K562 (cell line): Measurements from ENCODE around the gene PITX1. TPM values are rescaled to one million over a fixed set of nuclear protein-coding genes. Genes with fewer than 3 reads are reported as not detected.

Source experiments
- ATAC-seq: fragments of 200-7000 bp; cut with Tn5 transposase; 3 replicates; pipeline ENCODE4 v1.9.1; 2020; ENCODE audit warnings: moderate library complexity
- BruUV-seq: library from RNA; stranded (reverse); fragments of 400-500 nt; replicated peaks from 2 replicates; lab custom pipeline; 2021; lab: Mats Ljungman, UMichigan
- CTCF ChIA-PET: fragments of 300-600 bp; formaldehyde crosslinking; extraction: SDS; loops from one replicate; lab custom pipeline; 2021; ENCODE audit warnings: low intra/inter-chr PET ratio; lab: Yijun Ruan, JAX
- POLR2A ChIA-PET: fragments of 300-600, 350-650 bp; sonication (Branson Sonifier 250); formaldehyde crosslinking; extraction: SDS; loops from one replicate; lab custom pipeline; 2021; ENCODE audit warnings: antibody characterized with exemption, inconsistent platforms; lab: Yijun Ruan, JAX
- DNase-seq, 4 experiments: peaks; one replicate each; pipeline versions ENCODE4 v3.0.0 to v3.0.0-alpha.2; 2011 to 2018; ENCODE audit warnings: low spot score in 3 of 4, mixed read lengths in 3 of 4; ENCODE audit errors: extremely low read depth in 1 of 4
- FAIRE-seq: peaks from 2 replicates; lab custom pipeline; 2011; peaks lifted over from hg19 to GRCh38; lab: Jason Lieb, UNC
- H2AFZ ChIP-seq: 2 replicates; pipeline ENCODE4 v1.6.0; 2011; ENCODE audit warnings: low read depth, low read length, control low read depth, inconsistent platforms
- H3K27ac ChIP-seq: fragments of 200-600 bp; 3 replicates; pipeline ENCODE4 v1.8.0; 2011; ENCODE audit warnings: low read depth, mild to moderate bottlenecking, control low read depth, inconsistent platforms, low read length, moderate library complexity, mixed read lengths; ENCODE audit errors: extremely low read depth
- H3K27me3 ChIP-seq, 2 experiments: fragments of 300-600 bp in 1 of 2; 2 replicates in 1 of 2; 3 replicates in 1 of 2; pipeline versions ENCODE4 v1.6.0 to v1.8.0; 2011; ENCODE audit warnings: inconsistent platforms in 2 of 2, low read length in 2 of 2, mild to moderate bottlenecking in 1 of 2, mixed read lengths in 1 of 2, moderate library complexity in 1 of 2; ENCODE audit not compliant: control insufficient read depth in 2 of 2, insufficient read depth in 2 of 2
- H3K36me3 ChIP-seq: fragments of 300-600 bp; 3 replicates; pipeline ENCODE4 v1.8.0; 2011; ENCODE audit warnings: mild to moderate bottlenecking, low read length, inconsistent platforms; ENCODE audit not compliant: control insufficient read depth, insufficient read depth
- H3K4me1 ChIP-seq, 2 experiments: fragments of 200-600 bp in 1 of 2; replicated peaks in 1 of 2; 2 replicates in 1 of 2; 3 replicates in 1 of 2; pipeline versions ENCODE4 v1.5.1 to v1.8.0; 2011; ENCODE audit warnings: inconsistent platforms in 2 of 2, low read length in 2 of 2, mild to moderate bottlenecking in 1 of 2, mixed read lengths in 1 of 2, moderate library complexity in 1 of 2; ENCODE audit not compliant: control insufficient read depth in 2 of 2, insufficient read depth in 2 of 2
- H3K4me2 ChIP-seq: 2 replicates; pipeline ENCODE4 v1.6.1; 2011; ENCODE audit warnings: low read length, control low read depth, inconsistent platforms, mixed read lengths; ENCODE audit not compliant: insufficient read depth
- H3K4me3 ChIP-seq: fragments of 200-600 bp; sonication (generic), shearing (Covaris generic); 2 replicates; pipeline ENCODE4 v1.5.1; 2016; ENCODE audit warnings: control low read depth, inconsistent platforms
- H3K79me2 ChIP-seq: fragments of 200-600 bp; 3 replicates; pipeline ENCODE4 v1.8.0; 2011; ENCODE audit warnings: low read length, inconsistent platforms; ENCODE audit not compliant: control insufficient read depth, insufficient read depth
- H3K9ac ChIP-seq, 2 experiments: 2 replicates each; pipeline versions ENCODE4 v1.6.0 to v1.6.1; 2011; ENCODE audit warnings: low read depth in 2 of 2, low read length in 2 of 2, control low read depth in 1 of 2, inconsistent platforms in 1 of 2, mild to moderate bottlenecking in 1 of 2, mixed read lengths in 1 of 2; ENCODE audit not compliant: insufficient read depth in 1 of 2
- H3K9me1 ChIP-seq: one replicate; pipeline ENCODE4 v1.6.0; 2011; ENCODE audit warnings: inconsistent platforms, mild to moderate bottlenecking, low read length, moderate library complexity; ENCODE audit not compliant: control insufficient read depth, insufficient read depth
- H3K9me3 ChIP-seq: replicated peaks from 2 replicates; pipeline ENCODE4 v1.5.1; 2011; ENCODE audit warnings: low read depth, low read length, inconsistent platforms; ENCODE audit not compliant: control insufficient read depth, insufficient read depth
- H4K20me1 ChIP-seq: replicated peaks from 2 replicates; pipeline ENCODE4 v1.6.1; 2011; ENCODE audit warnings: low read length, inconsistent platforms, mixed read lengths; ENCODE audit not compliant: control insufficient read depth, insufficient read depth
- CSDE1 ChIP-seq, 2 experiments: fragments of 450-650 bp; IDR thresholded peaks; 2 replicates each; pipeline ENCODE4 v1.6.1; 2016; ENCODE audit warnings: mild to moderate bottlenecking in 1 of 2
- NR1H2 ChIP-seq: sonication (generic); formaldehyde crosslinking; IDR thresholded peaks from 2 replicates; pipeline ENCODE4 v1.4.0; 2020; ENCODE audit warnings: mild to moderate bottlenecking, missing genetic modification reagents
- PCBP1 ChIP-seq: fragments of 200-400 bp; formaldehyde crosslinking; IDR thresholded peaks from 2 replicates; pipeline ENCODE4 v1.6.1; 2018; ENCODE audit warnings: mild to moderate bottlenecking, low read depth, low read length; ENCODE audit not compliant: poor library complexity, severe bottlenecking
- RCOR1 ChIP-seq, 2 experiments: IDR thresholded peaks; 2 replicates each; pipeline ENCODE4 v1.6.1; 2012; ENCODE audit warnings: low read depth in 2 of 2, low read length in 2 of 2, borderline replicate concordance in 1 of 2, improper control_type of control experiment in 1 of 2
- RFX1 ChIP-seq: fragments of 450-650 bp; IDR thresholded peaks from 2 replicates; pipeline ENCODE4 v1.6.1; 2016; ENCODE audit warnings: mild to moderate bottlenecking, moderate library complexity
- SMAD1 ChIP-seq: fragments of 150-350 bp; IDR thresholded peaks from 2 replicates; pipeline ENCODE4 v1.6.1; 2014; ENCODE audit warnings: low read length, low read depth; ENCODE audit not compliant: partially characterized antibody
- SMARCB1 ChIP-seq: IDR thresholded peaks from 2 replicates; pipeline ENCODE4 v1.6.1; 2011; ENCODE audit warnings: improper control_type of control experiment, low read depth; ENCODE audit not compliant: insufficient read length
- TEAD4 ChIP-seq, 2 experiments: sonication (generic) in 1 of 2; formaldehyde crosslinking in 1 of 2; IDR thresholded peaks; 2 replicates each; pipeline versions ENCODE4 v1.6.1 to v1.8.0; 2012 to 2022; ENCODE audit warnings: borderline replicate concordance in 1 of 2, inconsistent platforms in 1 of 2, low read length in 1 of 2, mild to moderate bottlenecking in 1 of 2, missing genetic modification reagents in 1 of 2
- ZNF3 ChIP-seq: fragments of 250-450 bp; sonication (Bioruptor Pico); IDR thresholded peaks from 2 replicates; pipeline ENCODE4 v1.5.0; 2021; ENCODE audit warnings: mild to moderate bottlenecking, moderate library complexity
- ZNF408 ChIP-seq: fragments of 250-450 bp; sonication (Bioruptor Pico); IDR thresholded peaks from 2 replicates; pipeline ENCODE4 v1.4.0; 2020; ENCODE audit warnings: low read depth, mild to moderate bottlenecking, moderate library complexity
- WGBS: fragments of 100-300 bp; shearing (Covaris generic); methylation state at CpG from one replicate; pipeline ENCODE4 v1.1.6; 2016; ENCODE audit warnings: low coverage, mixed read lengths; ENCODE audit not compliant: insufficient coverage; ENCODE audit errors: missing lambda C conversion rate; 5-methylcytosine and 5-hydroxymethylcytosine counted together
- in situ Hi-C: fragments of 300-500 bp; cut with MboI; formaldehyde crosslinking; loops from 4 replicates; pipeline ENCODE4 v1.15.0; 2018; ENCODE audit warnings: inconsistent platforms, mixed read lengths
- intact Hi-C: fragments of 100-400 bp; cut with micrococcal nuclease; formaldehyde crosslinking; loops from 2 replicates; pipeline ENCODE4 v1.14.2; 2022
- polyA plus RNA-seq, 8 experiments: library from polyadenylated mRNA; depleted of rRNA in 4 of 8; stranded (reverse) in 5 of 8; unstranded in 3 of 8; fragments of >200 nt; fragmentation: Nextera tagmentation in 2 of 8; fragmentation: Illumina TruSeq in 1 of 8; extraction: Ambion mirVana in 2 of 8; extraction: Trizol in 1 of 8; gene quantifications; 2 replicates each; pipeline versions ENCODE4 v1.2.1 to v1.2.3, GENCODE V29; 2011 to 2014; ENCODE audit warnings: inconsistent platforms in 1 of 8, missing spikeins in 1 of 8
- total RNA-seq, 7 experiments: library from RNA; depleted of rRNA in 6 of 7; stranded (reverse); fragments of >200 nt in 6 of 7; fragmentation: Illumina TruSeq in 2 of 7; extraction: Trizol in 2 of 7; gene quantifications; 2 replicates each; pipeline versions ENCODE4 v1.2.1 to v1.2.3, GENCODE V29; 2011 to 2021; ENCODE audit warnings: low replicate concordance in 1 of 7

The PITX1 gene
- total and polyA plus RNA-seq, 9 of the 15 experiments (the other 6 are each of a cell fraction or from before 2014, with no cell fraction given) = 0.13 to 88.2 (median 24.9) TPM

GRCh38 chr5:134997015-134997414 is 37.0 kb downstream of the PITX1 start:
- FAIRE-seq = no peak
- BruUV-seq = no TSS peak
- Histone ChIP-seq H3K27me3 (no peaks in the 10 kb centered on the region), H3K79me2 (no peaks in the 10 kb centered on the region), H3K27ac (no peak overlapping the region), H3K9ac (no peak overlapping the region), H3K9me1 (no peaks in the 10 kb centered on the region), H3K4me2 (no peak overlapping the region), H3K4me3 (no peak overlapping the region)
- intact Hi-C loops = no loop called here
- CTCF ChIA-PET = no interaction called here
- ATAC-seq = no peak
- no peak for TF ChIP-seq TEAD4 (IDR thresholded peaks at IDR 0.05; ENCODE audit: low read length)
- no peak for TF ChIP-seq TEAD4 (CRISPR knock-in tag; IDR thresholded peaks at IDR 0.05; ENCODE audit: borderline replicate concordance)
- no peak for TF ChIP-seq ZNF408 (CRISPR knock-in tag)
- no peak for TF ChIP-seq RCOR1 (IDR thresholded peaks at IDR 0.05; ENCODE audit: borderline replicate concordance in 1 of 2, low read depth in 2 of 2, low read length in 2 of 2)
- no peak for TF ChIP-seq SMARCB1
- TF ChIP-seq NR1H2 (CRISPR knock-in tag) = no peak
- no peak for TF ChIP-seq PCBP1
- no peak for TF ChIP-seq RFX1
- TF ChIP-seq ZNF3 (CRISPR knock-in tag) = no peak
- no peak for TF ChIP-seq CSDE1 (IDR thresholded peaks at IDR 0.05)
- TF ChIP-seq SMAD1 = no peak
- TF ChIP-seq, all 486 proteins: peak for 0
- no peak overlapping the region for H2AFZ ChIP-seq
- WGBS = 44% methylated on average over 11 of the region's 11 CpGs
- POLR2A ChIA-PET = interaction anchor here (1.4 kb wide), 1 partner anchor 9 kb away, joined by 4 read pairs; no protein-coding TSS in a partner anchor
- no peaks in the 10 kb centered on the region for H3K9me3 ChIP-seq
- H3K4me1 ChIP-seq = no peaks in the 10 kb centered on the region
- DNase-seq = no peak
- H3K36me3 ChIP-seq = no peaks in the 10 kb centered on the region
- H4K20me1 ChIP-seq = no peaks in the 10 kb centered on the region
- in situ Hi-C loops = no loop called here
